A673 (cell line): ENCODE measurements around the gene GTF2H1. TPM values are rescaled to one million over a fixed set of nuclear protein-coding genes. Genes with fewer than 3 reads are reported as not detected.

Experiments
- BruUV-seq: library from RNA; stranded (reverse); fragments of 400-500 nt; replicated peaks from 2 replicates; lab custom pipeline; 2021; lab: Mats Ljungman, UMichigan
- CTCF ChIA-PET: fragments of 300-600 bp; sonication (Branson Sonifier 250); formaldehyde crosslinking; loops from one replicate; lab custom pipeline; 2022; ENCODE audit warnings: antibody characterized with exemption; lab: Charles Lee
- POLR2A ChIA-PET: fragments of 300-600 bp; sonication (Branson Sonifier 250); formaldehyde crosslinking; loops from one replicate; lab custom pipeline; 2022; ENCODE audit warnings: antibody characterized with exemption; ENCODE audit not compliant: low non-redundant PET; lab: Charles Lee
- DNase-seq: peaks from one replicate; pipeline ENCODE4 v3.0.0-alpha.2; 2015; ENCODE audit warnings: low spot score
- H3K27ac ChIP-seq: fragments of 200-600 bp; sonication (generic); 2 replicates; pipeline ENCODE4 v1.5.1; 2016; ENCODE audit warnings: mixed run types, low read depth, mild to moderate bottlenecking, mixed read lengths, antibody characterized with exemption, low read length; ENCODE audit not compliant: poor library complexity, severe bottlenecking
- H3K27me3 ChIP-seq: fragments of 200-600 bp; sonication (generic); replicated peaks from 2 replicates; pipeline ENCODE4 v1.6.1; 2017; ENCODE audit warnings: mixed run types, low read depth, mild to moderate bottlenecking, mixed read lengths, antibody characterized with exemption, low read length; ENCODE audit not compliant: insufficient read depth, poor library complexity
- H3K36me3 ChIP-seq: fragments of 200-600 bp; sonication (generic); 2 replicates; pipeline ENCODE4 v1.6.1; 2016; ENCODE audit warnings: mixed run types, mild to moderate bottlenecking, mixed read lengths, antibody characterized with exemption, low read length; ENCODE audit not compliant: insufficient read depth, poor library complexity, severe bottlenecking
- H3K4me1 ChIP-seq: fragments of 200-600 bp; sonication (generic); 2 replicates; pipeline ENCODE4 v1.6.1; 2017; ENCODE audit warnings: mixed run types, mild to moderate bottlenecking, mixed read lengths, antibody characterized with exemption, low read length; ENCODE audit not compliant: insufficient read depth, poor library complexity, severe bottlenecking
- H3K4me3 ChIP-seq: fragments of 200-600 bp; sonication (generic); 2 replicates; pipeline ENCODE4 v1.5.1; 2016; ENCODE audit warnings: low read depth, mixed run types, mild to moderate bottlenecking, mixed read lengths, low read length; ENCODE audit not compliant: poor library complexity, severe bottlenecking
- H3K9me3 ChIP-seq: fragments of 200-600 bp; sonication (generic); 2 replicates; pipeline ENCODE4 v1.6.1; 2016; ENCODE audit warnings: mixed run types, low read depth, mild to moderate bottlenecking, mixed read lengths, antibody characterized with exemption, low read length; ENCODE audit not compliant: poor library complexity, severe bottlenecking
- EZH2 ChIP-seq: fragments of 200-600 bp; sonication (generic); IDR thresholded peaks from 2 replicates; pipeline ENCODE4 v1.6.1; 2017; ENCODE audit warnings: borderline replicate concordance, low read depth, mild to moderate bottlenecking, mixed read lengths, antibody characterized with exemption, low read length; ENCODE audit not compliant: poor library complexity, severe bottlenecking
- intact Hi-C: fragments of 100-400 bp; cut with micrococcal nuclease; formaldehyde crosslinking; loops from one replicate; pipeline ENCODE4 v1.10.0; 2022; ENCODE audit not compliant: unreplicated experiment
- total RNA-seq: library from RNA; stranded (reverse); gene quantifications from 2 replicates; pipeline ENCODE4 v1.2.3, GENCODE V29; 2021
- TF ChIP-seq, protein P1 (sequence below): fragments of 300-800, 200-600 bp; sonication (generic); conservative IDR thresholded peaks from 2 replicates; pipeline ENCODE4 v1.5.1; 2017; ENCODE audit warnings: low read depth, mild to moderate bottlenecking, antibody characterized with exemption, low read length, moderate library complexity, mixed read lengths

GTF2H1 gene
- total RNA-seq, 1 experiment from 2014 or later, result 56.2 TPM

DNA sequence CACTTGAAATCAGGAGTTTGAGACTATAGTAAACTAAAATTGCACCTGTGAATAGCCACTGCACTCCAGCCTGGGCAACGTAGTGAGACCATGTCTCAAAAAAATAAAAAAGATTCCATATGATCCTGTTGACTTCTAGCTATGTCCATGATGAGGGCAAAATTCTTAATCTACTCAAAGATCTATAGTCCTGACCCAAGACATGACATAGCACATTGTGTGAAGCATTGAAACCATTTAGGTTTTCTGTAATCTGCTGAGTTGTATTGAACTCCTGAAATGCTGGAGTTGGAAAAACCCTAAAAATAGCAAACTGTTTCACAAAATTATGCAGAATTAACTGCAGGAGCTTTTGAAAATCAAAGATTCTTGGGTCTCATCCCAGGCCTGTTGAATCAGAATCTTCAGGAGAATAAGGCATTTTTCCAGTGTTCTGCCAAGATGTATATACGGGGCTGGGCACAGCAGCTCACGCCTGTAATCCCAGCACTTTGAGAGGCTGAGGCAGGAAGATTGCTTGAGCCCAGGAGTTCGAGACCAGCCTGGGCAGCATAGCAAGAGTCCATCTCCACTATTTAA is 42.2 kb downstream of the GTF2H1 start:
- peaks cover 21% of the 10 kb centered on the region for H3K4me1 ChIP-seq
- H3K27me3 ChIP-seq, result no peaks in the 10 kb centered on the region
- ChIA-PET CTCF (no interaction called here), POLR2A (no interaction called here)
- DNase-seq, result no peak
- no peak overlapping the region for H3K27ac ChIP-seq
- intact Hi-C loops, result no loop called here
- no peaks in the 10 kb centered on the region for H3K9me3 ChIP-seq
- H3K4me3 ChIP-seq, result no peak overlapping the region
- TF ChIP-seq, protein P1, sequence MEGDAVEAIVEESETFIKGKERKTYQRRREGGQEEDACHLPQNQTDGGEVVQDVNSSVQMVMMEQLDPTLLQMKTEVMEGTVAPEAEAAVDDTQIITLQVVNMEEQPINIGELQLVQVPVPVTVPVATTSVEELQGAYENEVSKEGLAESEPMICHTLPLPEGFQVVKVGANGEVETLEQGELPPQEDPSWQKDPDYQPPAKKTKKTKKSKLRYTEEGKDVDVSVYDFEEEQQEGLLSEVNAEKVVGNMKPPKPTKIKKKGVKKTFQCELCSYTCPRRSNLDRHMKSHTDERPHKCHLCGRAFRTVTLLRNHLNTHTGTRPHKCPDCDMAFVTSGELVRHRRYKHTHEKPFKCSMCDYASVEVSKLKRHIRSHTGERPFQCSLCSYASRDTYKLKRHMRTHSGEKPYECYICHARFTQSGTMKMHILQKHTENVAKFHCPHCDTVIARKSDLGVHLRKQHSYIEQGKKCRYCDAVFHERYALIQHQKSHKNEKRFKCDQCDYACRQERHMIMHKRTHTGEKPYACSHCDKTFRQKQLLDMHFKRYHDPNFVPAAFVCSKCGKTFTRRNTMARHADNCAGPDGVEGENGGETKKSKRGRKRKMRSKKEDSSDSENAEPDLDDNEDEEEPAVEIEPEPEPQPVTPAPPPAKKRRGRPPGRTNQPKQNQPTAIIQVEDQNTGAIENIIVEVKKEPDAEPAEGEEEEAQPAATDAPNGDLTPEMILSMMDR, result no peak
- no peak for TF ChIP-seq EZH2
- peaks cover 14% of the 10 kb centered on the region for H3K36me3 ChIP-seq
- BruUV-seq, result no TSS peak

DNA sequence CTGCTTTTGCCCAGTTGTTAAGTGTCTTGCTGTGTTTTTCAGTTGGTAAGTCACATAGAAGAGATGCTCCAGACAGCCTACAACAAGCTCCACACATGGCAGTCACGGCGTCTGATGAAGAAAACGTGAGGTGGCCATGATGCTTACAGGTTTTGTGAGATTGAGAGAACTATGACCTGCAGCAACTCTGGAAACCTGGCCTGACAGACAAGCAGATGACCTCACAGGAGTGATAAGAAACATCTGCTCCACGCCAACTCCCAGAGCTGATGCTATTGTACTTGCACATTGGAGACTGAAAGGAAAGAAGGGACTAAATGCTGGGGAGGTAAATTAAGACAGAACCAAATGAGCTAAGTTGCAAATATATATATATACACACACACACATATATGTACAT is 43.4 kb downstream of the GTF2H1 start:
- H3K36me3 ChIP-seq, result peaks cover 14% of the 10 kb centered on the region
- intact Hi-C loops, result no loop called here
- no peak overlapping the region for H3K4me3 ChIP-seq
- H3K9me3 ChIP-seq, result no peaks in the 10 kb centered on the region
- H3K4me1 ChIP-seq, result peaks cover 21% of the 10 kb centered on the region
- no peaks in the 10 kb centered on the region for H3K27me3 ChIP-seq
- DNase-seq, result peak; percentile 31
- ChIA-PET CTCF (no interaction called here), POLR2A (no interaction called here)
- TF ChIP-seq, protein P1, result no peak
- BruUV-seq, result no TSS peak
- H3K27ac ChIP-seq, result peak overlapping the region; percentile 73

DNA sequence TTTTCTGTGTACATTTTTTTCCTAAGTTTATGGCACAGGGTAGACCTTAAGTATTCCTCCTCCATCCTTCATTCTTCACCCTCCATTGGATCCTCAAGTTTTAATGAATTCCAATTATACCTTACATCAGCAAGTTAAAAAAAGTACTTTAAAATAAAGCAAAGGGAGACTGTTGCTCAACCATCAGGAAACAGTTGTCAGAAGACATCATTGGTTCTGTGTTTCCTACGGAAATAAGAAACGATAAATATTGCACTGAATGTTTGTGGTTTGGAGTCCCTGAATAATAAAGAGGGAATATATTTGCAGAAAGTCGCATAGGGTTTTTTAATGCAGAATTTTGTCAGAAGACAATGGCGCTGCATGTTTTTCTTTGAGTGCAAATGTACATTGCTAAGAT is 43.9 kb downstream of the GTF2H1 start:
- H3K27ac ChIP-seq, result peak overlapping the region; percentile 73
- peaks cover 21% of the 10 kb centered on the region for H3K4me1 ChIP-seq
- TSS peak; percentile 21 for BruUV-seq
- no peaks in the 10 kb centered on the region for H3K9me3 ChIP-seq
- ChIA-PET CTCF (no interaction called here), POLR2A (no interaction called here)
- no peak overlapping the region for H3K4me3 ChIP-seq
- H3K27me3 ChIP-seq, result no peaks in the 10 kb centered on the region
- TF ChIP-seq, protein P1, result no peak
- TF ChIP-seq EZH2, result no peak
- DNase-seq, result peak; percentile 67
- H3K36me3 ChIP-seq, result peaks cover 14% of the 10 kb centered on the region
- intact Hi-C loops, result no loop called here
